HEK293 (cell line): Measurements from ENCODE around the gene SH3BP1.

ENCODE experiments used
- CTCF ChIP-seq: fragments of 450-650 bp; formaldehyde crosslinking; IDR thresholded peaks from 2 replicates; pipeline ENCODE4 v1.5.1; 2016; ENCODE audit warnings: missing biosample characterization, missing genetic modification characterization
- KLF16 ChIP-seq: fragments of 450-650 bp; formaldehyde crosslinking; IDR thresholded peaks from 2 replicates; pipeline ENCODE4 v1.5.1; 2017; ENCODE audit warnings: missing biosample characterization, missing genetic modification characterization
- REST ChIP-seq: fragments of 450-650 bp; formaldehyde crosslinking; IDR thresholded peaks from 2 replicates; pipeline ENCODE4 v1.5.1; 2016; ENCODE audit warnings: missing biosample characterization, missing genetic modification characterization
- SP2 ChIP-seq: fragments of 450-650 bp; formaldehyde crosslinking; IDR thresholded peaks from 2 replicates; pipeline ENCODE4 v1.5.1; 2016; ENCODE audit warnings: missing biosample characterization, missing genetic modification characterization
- ZBTB20 ChIP-seq: fragments of 450-650 bp; formaldehyde crosslinking; IDR thresholded peaks from 2 replicates; pipeline ENCODE4 v1.5.1; 2016; ENCODE audit warnings: missing biosample characterization, missing genetic modification characterization
- ZNF133 ChIP-seq: fragments of 450-650 bp; formaldehyde crosslinking; IDR thresholded peaks from 2 replicates; pipeline ENCODE4 v1.5.1; 2016; ENCODE audit warnings: missing biosample characterization, missing genetic modification characterization
- ZNF423 ChIP-seq: fragments of 450-650 bp; formaldehyde crosslinking; IDR thresholded peaks from 2 replicates; pipeline ENCODE4 v1.5.1; 2016; ENCODE audit warnings: missing biosample characterization, missing genetic modification characterization
- ZNF48 ChIP-seq: fragments of 450-650 bp; formaldehyde crosslinking; IDR thresholded peaks from 2 replicates; pipeline ENCODE4 v1.5.1; 2016; ENCODE audit warnings: missing biosample characterization, missing genetic modification characterization
- ZNF529 ChIP-seq: fragments of 450-650 bp; formaldehyde crosslinking; IDR thresholded peaks from 2 replicates; pipeline ENCODE4 v1.5.1; 2017; ENCODE audit warnings: missing genetic modification characterization, missing biosample characterization; ENCODE audit not compliant: insufficient replicate concordance
- ZNF639 ChIP-seq: fragments of 450-650 bp; formaldehyde crosslinking; IDR thresholded peaks from 2 replicates; pipeline ENCODE4 v1.5.1; 2016; ENCODE audit warnings: missing biosample characterization, missing genetic modification characterization
- TF ChIP-seq, protein P1 (sequence below): fragments of 450-650 bp; IDR thresholded peaks from 2 replicates; pipeline ENCODE4 v1.5.1; 2018; ENCODE audit warnings: missing biosample characterization, mild to moderate bottlenecking, missing genetic modification characterization

GRCh38 chr22:37619991-37620390 is 19.5 kb upstream of the SH3BP1 start:
- no peak for TF ChIP-seq REST (tag by site-specific recombination)
- TF ChIP-seq CTCF (tag by site-specific recombination), result no peak
- TF ChIP-seq KLF16 (tag by site-specific recombination), result no peak
- no peak for TF ChIP-seq ZNF423 (tag by site-specific recombination)
- no peak for TF ChIP-seq ZNF133 (tag by site-specific recombination)
- TF ChIP-seq, protein P1, sequence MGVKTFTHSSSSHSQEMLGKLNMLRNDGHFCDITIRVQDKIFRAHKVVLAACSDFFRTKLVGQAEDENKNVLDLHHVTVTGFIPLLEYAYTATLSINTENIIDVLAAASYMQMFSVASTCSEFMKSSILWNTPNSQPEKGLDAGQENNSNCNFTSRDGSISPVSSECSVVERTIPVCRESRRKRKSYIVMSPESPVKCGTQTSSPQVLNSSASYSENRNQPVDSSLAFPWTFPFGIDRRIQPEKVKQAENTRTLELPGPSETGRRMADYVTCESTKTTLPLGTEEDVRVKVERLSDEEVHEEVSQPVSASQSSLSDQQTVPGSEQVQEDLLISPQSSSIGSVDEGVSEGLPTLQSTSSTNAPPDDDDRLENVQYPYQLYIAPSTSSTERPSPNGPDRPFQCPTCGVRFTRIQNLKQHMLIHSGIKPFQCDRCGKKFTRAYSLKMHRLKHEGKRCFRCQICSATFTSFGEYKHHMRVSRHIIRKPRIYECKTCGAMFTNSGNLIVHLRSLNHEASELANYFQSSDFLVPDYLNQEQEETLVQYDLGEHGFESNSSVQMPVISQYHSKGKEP (tag by site-specific recombination), result no peak
- no peak for TF ChIP-seq SP2 (tag by site-specific recombination)
- no peak for TF ChIP-seq ZNF48
- TF ChIP-seq ZBTB20, result no peak
- TF ChIP-seq ZNF529 (tag by site-specific recombination), result no peak
- TF ChIP-seq ZNF639 (tag by site-specific recombination), result no peak
